ENCODE measurements around the gene TRMT61B.

The TRMT61B gene

GRCh38 chr2:28901841-28902240, 31.7 kb upstream of the TRMT61B start:
- Histone ChIP-seq H3K4me3 (ENCODE audit: extremely low read depth, insufficient read depth, low read length, poor library complexity, severe bottlenecking) (no peak overlapping the region), H3K27ac (ENCODE audit: low read depth, low read length, severe bottlenecking) (no peak overlapping the region), H3K36me3 (ENCODE audit: control insufficient read depth, insufficient read depth, low read length) (peaks cover 54% of the 10 kb centered on the region), H3K4me1 (ENCODE audit: control insufficient read depth, insufficient read depth, low read length, poor library complexity, severe bottlenecking) (peaks cover 5% of the 10 kb centered on the region), H3K9me3 (ENCODE audit: control insufficient read depth, low read length) (no peaks in the 10 kb centered on the region)
- no CpG with 5 or more reads among the region's 1 CpG for WGBS, 2 experiments (ENCODE audit: insufficient coverage in 2 of 2)

DNA sequence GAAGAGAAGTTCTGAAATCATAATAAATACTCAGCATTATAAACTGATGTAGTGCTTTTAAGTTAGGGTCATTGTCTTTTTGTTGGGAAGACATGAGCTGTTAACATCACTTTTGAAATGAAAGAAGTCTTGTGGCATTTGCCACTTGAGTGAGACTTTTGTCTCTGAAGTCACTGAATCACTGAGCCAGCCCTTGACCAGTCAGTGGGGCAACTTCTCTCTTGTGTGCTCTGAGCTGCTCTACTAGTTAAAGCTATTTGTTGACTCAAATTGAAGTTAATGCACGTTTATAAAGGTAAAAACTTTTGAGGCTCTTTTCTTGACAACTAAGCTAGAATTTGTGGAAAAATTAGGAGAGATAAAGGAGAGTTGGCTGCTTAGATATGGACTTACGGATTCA, 31.1 kb upstream of the TRMT61B start:
- no peak overlapping the region for H3K27ac ChIP-seq (ENCODE audit: low read depth, low read length, severe bottlenecking)
- 80 to 94% methylated on average over 2 of the region's 2 CpGs for WGBS, 2 experiments (ENCODE audit: insufficient coverage in 2 of 2)
- H3K9me3 ChIP-seq (ENCODE audit: control insufficient read depth, low read length): no peaks in the 10 kb centered on the region
- no peak overlapping the region for H3K4me3 ChIP-seq (ENCODE audit: extremely low read depth, insufficient read depth, low read length, poor library complexity, severe bottlenecking)
- H3K36me3 ChIP-seq (ENCODE audit: control insufficient read depth, insufficient read depth, low read length): peaks cover 47% of the 10 kb centered on the region
- peaks cover 5% of the 10 kb centered on the region for H3K4me1 ChIP-seq (ENCODE audit: control insufficient read depth, insufficient read depth, low read length, poor library complexity, severe bottlenecking)

DNA sequence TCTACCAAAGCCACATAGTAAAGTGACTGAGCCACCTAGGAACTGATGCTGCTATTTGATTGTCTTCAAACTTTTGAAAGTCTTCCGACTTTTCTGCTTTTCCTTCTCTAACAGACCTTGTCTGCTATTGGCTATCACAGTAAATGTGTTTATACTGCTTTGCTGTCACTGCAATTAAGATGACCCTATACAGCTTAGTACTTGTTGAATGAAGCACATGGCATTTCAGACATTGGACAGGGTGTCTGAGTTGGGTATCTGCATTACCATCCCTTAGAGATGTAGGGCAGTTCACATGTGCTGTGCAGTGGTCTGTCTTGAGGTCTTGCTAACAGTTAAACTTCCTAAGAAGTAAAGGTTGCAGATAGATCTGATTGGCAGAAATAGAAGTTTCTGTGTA, 27.9 kb upstream of the TRMT61B start:
- no CpG with 5 or more reads among the region's 1 CpG for WGBS, 2 experiments (ENCODE audit: insufficient coverage in 2 of 2)
- no peak overlapping the region for H3K27ac ChIP-seq (ENCODE audit: low read depth, low read length, severe bottlenecking)
- peaks cover 19% of the 10 kb centered on the region for H3K36me3 ChIP-seq (ENCODE audit: control insufficient read depth, insufficient read depth, low read length)
- peaks cover 5% of the 10 kb centered on the region for H3K4me1 ChIP-seq (ENCODE audit: control insufficient read depth, insufficient read depth, low read length, poor library complexity, severe bottlenecking)
- H3K4me3 ChIP-seq (ENCODE audit: extremely low read depth, insufficient read depth, low read length, poor library complexity, severe bottlenecking): no peak overlapping the region
- no peaks in the 10 kb centered on the region for H3K9me3 ChIP-seq (ENCODE audit: control insufficient read depth, low read length)

GRCh38 chr2:28896906-28897305, 26.8 kb upstream of the TRMT61B start:
- Histone ChIP-seq H3K4me3 (ENCODE audit: extremely low read depth, insufficient read depth, low read length, poor library complexity, severe bottlenecking) (peak overlapping the region; percentile 99), H3K4me1 (ENCODE audit: control insufficient read depth, insufficient read depth, low read length, poor library complexity, severe bottlenecking) (peaks cover 5% of the 10 kb centered on the region), H3K36me3 (ENCODE audit: control insufficient read depth, insufficient read depth, low read length) (peaks cover 12% of the 10 kb centered on the region), H3K27ac (ENCODE audit: low read depth, low read length, severe bottlenecking) (no peak overlapping the region), H3K9me3 (ENCODE audit: control insufficient read depth, low read length) (no peaks in the 10 kb centered on the region)
- WGBS, 2 experiments (ENCODE audit: insufficient coverage in 2 of 2): no CpG with 5 or more reads among the region's 2 CpGs

- Histone ChIP-seq H3K36me3 (ENCODE audit: control insufficient read depth, insufficient read depth, low read length) (peaks cover 6% of the 10 kb centered on the region), H3K9me3 (ENCODE audit: control insufficient read depth, low read length) (no peaks in the 10 kb centered on the region), H3K4me3 (ENCODE audit: extremely low read depth, insufficient read depth, low read length, poor library complexity, severe bottlenecking) (peak overlapping the region; percentile 99), H3K4me1 (ENCODE audit: control insufficient read depth, insufficient read depth, low read length, poor library complexity, severe bottlenecking) (peaks cover 5% of the 10 kb centered on the region), H3K27ac (ENCODE audit: low read depth, low read length, severe bottlenecking) (peak overlapping the region; percentile 91)
- 0% methylated on average over 10 to 12 of the region's 19 CpGs for whole genome bisulfite sequencing, 2 experiments (ENCODE audit: insufficient coverage in 2 of 2)
Observed at GRCh38 chr2:28895189-28895893, 25.2 kb upstream of the TRMT61B start.

DNA sequence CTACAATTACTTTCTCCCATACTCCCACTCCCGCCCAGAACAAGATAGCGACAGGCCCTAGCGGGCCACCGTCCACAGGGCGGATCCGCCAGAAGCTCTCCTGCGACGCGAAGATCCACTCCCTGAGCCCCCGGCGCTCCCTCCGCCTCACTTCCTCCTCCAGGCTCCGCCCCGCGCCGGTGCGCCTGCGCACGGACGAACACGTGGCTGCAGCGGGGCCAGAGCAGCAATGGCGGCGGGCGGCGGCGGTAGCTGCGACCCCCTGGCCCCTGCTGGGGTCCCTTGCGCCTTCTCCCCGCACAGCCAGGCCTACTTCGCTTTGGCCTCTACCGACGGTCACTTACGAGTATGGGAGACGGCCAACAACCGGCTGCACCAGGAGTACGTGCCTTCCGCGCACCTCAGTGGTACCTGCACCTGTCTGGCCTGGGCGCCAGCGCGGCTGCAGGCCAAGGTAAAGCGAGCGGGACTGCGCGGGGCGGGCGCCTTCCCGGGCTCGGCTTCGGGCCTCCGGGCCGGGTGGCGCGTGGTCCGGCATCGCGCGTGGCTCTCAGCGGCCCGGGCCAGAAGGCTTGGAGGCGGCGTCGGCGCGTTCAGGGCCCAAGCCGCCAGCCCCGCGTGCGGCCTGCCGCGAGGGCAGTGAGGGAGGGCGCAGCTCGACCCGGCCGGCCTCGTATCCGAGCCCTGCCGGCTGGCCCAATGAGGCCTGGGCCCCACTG, 24.5 kb upstream of the TRMT61B start, which contains the start of gene WDR43:
Gene WDR43 (plus strand): TSS at position 198 of the 719 bp plus-strand sequence. CDS start 32 bp downstream, at position 230.
- H3K4me1 ChIP-seq (ENCODE audit: control insufficient read depth, insufficient read depth, low read length, poor library complexity, severe bottlenecking): peaks cover 5% of the 10 kb centered on the region
- peak within 1 kb of the TSS; percentile 91 for H3K27ac ChIP-seq (ENCODE audit: low read depth, low read length, severe bottlenecking)
- H3K36me3 ChIP-seq (ENCODE audit: control insufficient read depth, insufficient read depth, low read length): peaks cover 6% of the 10 kb centered on the region
- WGBS, 2 experiments (ENCODE audit: insufficient coverage in 2 of 2): 0 to 1% methylated on average over 47 to 72 of the region's 79 CpGs
- peak within 1 kb of the TSS; percentile 99 for H3K4me3 ChIP-seq (ENCODE audit: extremely low read depth, insufficient read depth, low read length, poor library complexity, severe bottlenecking)
- no peaks in the 10 kb centered on the region for H3K9me3 ChIP-seq (ENCODE audit: control insufficient read depth, low read length)

- H3K4me3 ChIP-seq (ENCODE audit: extremely low read depth, insufficient read depth, low read length, poor library complexity, severe bottlenecking): no peak overlapping the region
- H3K36me3 ChIP-seq (ENCODE audit: control insufficient read depth, insufficient read depth, low read length): peaks cover 3% of the 10 kb centered on the region
- 91 to 98% methylated on average over 10 to 11 of the region's 21 CpGs for WGBS, 2 experiments (ENCODE audit: insufficient coverage in 2 of 2)
- no peak overlapping the region for H3K27ac ChIP-seq (ENCODE audit: low read depth, low read length, severe bottlenecking)
- H3K4me1 ChIP-seq (ENCODE audit: control insufficient read depth, insufficient read depth, low read length, poor library complexity, severe bottlenecking): peaks cover 5% of the 10 kb centered on the region
- no peaks in the 10 kb centered on the region for H3K9me3 ChIP-seq (ENCODE audit: control insufficient read depth, low read length)
Observed at GRCh38 chr2:28893488-28893887, 23.4 kb upstream of the TRMT61B start.

DNA sequence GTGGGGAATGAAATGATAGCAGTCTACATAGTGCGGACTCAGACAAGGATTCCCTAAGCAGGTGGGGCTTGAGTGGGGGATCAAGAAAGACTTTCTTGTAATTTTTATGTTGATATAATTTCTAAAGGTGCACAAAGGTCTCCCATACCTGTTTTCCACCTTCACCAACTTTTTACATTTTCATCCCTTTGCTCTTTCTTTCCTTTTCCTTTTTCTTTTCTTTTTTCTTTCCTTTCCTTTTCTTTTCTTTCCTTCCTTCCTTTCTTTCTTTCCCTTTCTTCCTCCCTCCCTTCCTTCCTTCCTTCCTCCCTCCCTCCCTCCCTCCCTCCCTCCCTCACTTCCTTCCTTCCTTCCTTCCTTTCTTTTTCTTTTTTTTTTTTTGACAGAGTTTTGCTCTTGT, 10.1 kb upstream of the TRMT61B start:
- Histone ChIP-seq H3K4me1 (ENCODE audit: control insufficient read depth, insufficient read depth, low read length, poor library complexity, severe bottlenecking) (no peaks in the 10 kb centered on the region), H3K27ac (ENCODE audit: low read depth, low read length, severe bottlenecking) (no peak overlapping the region), H3K4me3 (ENCODE audit: extremely low read depth, insufficient read depth, low read length, poor library complexity, severe bottlenecking) (no peak overlapping the region), H3K36me3 (ENCODE audit: control insufficient read depth, insufficient read depth, low read length) (no peaks in the 10 kb centered on the region), H3K9me3 (ENCODE audit: control insufficient read depth, low read length) (no peaks in the 10 kb centered on the region)
- 100% methylated on average over 1 of the region's 1 CpG; no CpG with 5 or more reads in 1 of the 2 experiments for WGBS, 2 experiments (ENCODE audit: insufficient coverage in 2 of 2)

DNA sequence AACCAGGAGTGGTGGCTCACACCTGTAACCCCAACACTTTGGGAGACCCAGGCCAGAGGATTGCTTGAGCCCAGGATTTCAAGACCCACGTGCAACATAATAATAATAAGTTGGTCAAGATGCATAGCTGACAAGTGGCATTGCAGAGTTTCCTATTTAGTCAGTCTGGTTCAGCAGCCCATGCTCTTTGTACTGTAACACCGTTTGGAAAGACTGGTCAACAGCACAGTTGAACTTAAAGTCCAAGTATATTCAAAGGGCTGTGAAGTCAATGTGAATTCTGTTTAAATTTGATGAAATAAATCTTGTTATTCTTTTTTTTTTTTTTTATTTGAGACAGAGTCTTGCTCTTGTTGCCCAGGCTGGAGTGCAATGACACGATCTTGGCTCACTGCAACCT, 1.5 kb upstream of the TRMT61B start:
- no peak overlapping the region for H3K4me3 ChIP-seq (ENCODE audit: extremely low read depth, insufficient read depth, low read length, poor library complexity, severe bottlenecking)
- peaks cover 3% of the 10 kb centered on the region for H3K4me1 ChIP-seq (ENCODE audit: control insufficient read depth, insufficient read depth, low read length, poor library complexity, severe bottlenecking)
- 74 to 100% methylated on average over 1 to 3 of the region's 3 CpGs for WGBS, 2 experiments (ENCODE audit: insufficient coverage in 2 of 2)
- H3K36me3 ChIP-seq (ENCODE audit: control insufficient read depth, insufficient read depth, low read length): peaks cover 6% of the 10 kb centered on the region
- H3K27ac ChIP-seq (ENCODE audit: low read depth, low read length, severe bottlenecking): no peak overlapping the region
- no peaks in the 10 kb centered on the region for H3K9me3 ChIP-seq (ENCODE audit: control insufficient read depth, low read length)

DNA sequence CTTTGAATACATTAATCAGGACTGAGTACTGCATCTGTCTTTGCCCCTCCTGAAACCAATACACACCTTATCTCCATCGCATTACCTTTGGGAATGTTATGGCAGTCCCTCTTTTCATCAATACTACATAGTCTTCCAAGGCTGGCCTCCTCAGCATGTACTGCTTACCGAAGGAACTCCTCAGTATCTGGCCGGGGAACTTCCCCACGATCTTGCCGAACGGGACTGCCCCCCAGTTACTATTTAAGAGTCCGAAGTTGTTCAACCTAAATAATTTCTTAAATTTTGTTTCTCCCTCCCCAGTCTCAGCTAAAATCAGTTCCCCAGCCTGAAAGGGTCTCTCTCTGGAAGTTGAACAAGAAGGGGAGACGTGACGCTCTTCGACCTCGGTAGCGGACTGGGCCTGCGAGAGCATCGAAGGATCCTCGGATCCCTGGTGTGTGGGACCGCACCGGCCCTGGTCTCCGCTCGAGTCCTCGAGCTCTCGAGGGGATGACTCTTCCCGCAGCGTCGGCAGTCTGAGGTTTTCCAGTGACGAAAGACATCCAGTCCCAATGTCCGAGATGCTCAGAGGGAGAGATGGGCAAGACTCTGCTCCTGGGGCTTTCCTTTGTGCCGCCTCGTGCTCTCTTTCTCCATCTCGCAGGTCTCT, 489 bp downstream of the TRMT61B start:
- H3K4me3 ChIP-seq (ENCODE audit: extremely low read depth, insufficient read depth, low read length, poor library complexity, severe bottlenecking): peak overlapping the region; percentile 95
- peak overlapping the region; percentile 78 for H3K27ac ChIP-seq (ENCODE audit: low read depth, low read length, severe bottlenecking)
- H3K9me3 ChIP-seq (ENCODE audit: control insufficient read depth, low read length): no peaks in the 10 kb centered on the region
- peaks cover 3% of the 10 kb centered on the region for H3K4me1 ChIP-seq (ENCODE audit: control insufficient read depth, insufficient read depth, low read length, poor library complexity, severe bottlenecking)
- peaks cover 6% of the 10 kb centered on the region for H3K36me3 ChIP-seq (ENCODE audit: control insufficient read depth, insufficient read depth, low read length)
- 0% methylated on average over 24 to 28 of the region's 29 CpGs for WGBS, 2 experiments (ENCODE audit: insufficient coverage in 2 of 2)
